HepG2 (cell line): ENCODE results near the gene LDLRAD4. TPM values are rescaled to one million over a fixed set of nuclear protein-coding genes. Genes with fewer than 3 reads are reported as not detected.

Source experiments
- ARID3A ChIP-seq: IDR thresholded peaks from 2 replicates; pipeline ENCODE4 v1.6.1; 2012; ENCODE audit warnings: low read depth, low read length, improper control_type of control experiment
- ATF1 ChIP-seq: IDR thresholded peaks from 2 replicates; pipeline ENCODE4 v1.6.1; 2016; ENCODE audit warnings: mild to moderate bottlenecking, control low read depth
- CHD4 ChIP-seq: fragments of 200-600 bp; sonication (generic); IDR thresholded peaks from 2 replicates; pipeline ENCODE4 v1.7.0; 2017; ENCODE audit warnings: mild to moderate bottlenecking, low read length, borderline replicate concordance
- EED ChIP-seq: sonication (generic); formaldehyde crosslinking; IDR thresholded peaks from 2 replicates; pipeline ENCODE4 v1.5.0; 2020; ENCODE audit warnings: mild to moderate bottlenecking, missing genetic modification reagents
- GATAD1 ChIP-seq: IDR thresholded peaks from 2 replicates; pipeline ENCODE4 v1.6.1; 2016; ENCODE audit warnings: missing genetic modification reagents, missing compliant biosample characterization
- HNRNPH1 ChIP-seq: fragments of 200-400 bp; formaldehyde crosslinking; optimal IDR thresholded peaks from 2 replicates; pipeline ENCODE3; 2017; ENCODE audit warnings: mild to moderate bottlenecking, low read depth, low read length
- HNRNPL ChIP-seq: fragments of 200-400 bp; formaldehyde crosslinking; IDR thresholded peaks from 2 replicates; pipeline ENCODE4 v1.6.1; 2017; ENCODE audit warnings: mild to moderate bottlenecking, low read depth, low read length
- KAT7 ChIP-seq: IDR thresholded peaks from 2 replicates; pipeline ENCODE4 v1.6.1; 2018; ENCODE audit warnings: borderline replicate concordance, missing compliant biosample characterization
- KDM3A ChIP-seq: IDR thresholded peaks from 2 replicates; pipeline ENCODE4 v1.6.1; 2018; ENCODE audit warnings: low read depth, missing compliant biosample characterization
- MED1 ChIP-seq: sonication (generic); formaldehyde crosslinking; IDR thresholded peaks from 2 replicates; pipeline ENCODE4 v1.4.0; 2020; ENCODE audit warnings: missing genetic modification reagents
- MTA3 ChIP-seq: sonication (generic); formaldehyde crosslinking; IDR thresholded peaks from 2 replicates; pipeline ENCODE4 v1.4.0; 2020; ENCODE audit warnings: missing genetic modification reagents
- RAD51 ChIP-seq: fragments of 450-650 bp; IDR thresholded peaks from 2 replicates; pipeline ENCODE4 v1.6.1; 2016; ENCODE audit warnings: borderline replicate concordance
- RBFOX2 ChIP-seq: fragments of 200-400 bp; formaldehyde crosslinking; IDR thresholded peaks from 2 replicates; pipeline ENCODE4 v1.6.1; 2017; ENCODE audit warnings: low read depth, mild to moderate bottlenecking, low read length
- SAFB2 ChIP-seq: sonication (generic); formaldehyde crosslinking; IDR thresholded peaks from 2 replicates; pipeline ENCODE4 v1.5.1; 2020; ENCODE audit warnings: missing genetic modification reagents, low read depth, mild to moderate bottlenecking, borderline replicate concordance
- STAT6 ChIP-seq: sonication (generic); formaldehyde crosslinking; IDR thresholded peaks from 2 replicates; pipeline ENCODE4 v1.4.0; 2020; ENCODE audit warnings: missing genetic modification reagents, mild to moderate bottlenecking, borderline replicate concordance
- TARDBP ChIP-seq: sonication (generic); formaldehyde crosslinking; IDR thresholded peaks from 2 replicates; pipeline ENCODE4 v1.8.0; 2022; ENCODE audit warnings: mild to moderate bottlenecking, missing genetic modification reagents
- TCF7 ChIP-seq: sonication (generic); IDR thresholded peaks from 2 replicates; pipeline ENCODE4 v1.6.1; 2016; ENCODE audit warnings: antibody characterized with exemption, low read depth
- ZBTB3 ChIP-seq: sonication (generic); formaldehyde crosslinking; IDR thresholded peaks from 2 replicates; pipeline ENCODE4 v1.4.0; 2020; ENCODE audit warnings: low read depth, mild to moderate bottlenecking, moderate library complexity, missing genetic modification reagents, borderline replicate concordance
- ZNF264 ChIP-seq: sonication (generic); formaldehyde crosslinking; IDR thresholded peaks from 2 replicates; pipeline ENCODE4 v1.4.0; 2020; ENCODE audit warnings: missing genetic modification reagents
- ZNF333 ChIP-seq: sonication (generic); formaldehyde crosslinking; IDR thresholded peaks from 2 replicates; pipeline ENCODE4 v1.4.0; 2020; ENCODE audit warnings: mild to moderate bottlenecking, missing genetic modification reagents, borderline replicate concordance
- ZNF563 ChIP-seq: sonication (generic); formaldehyde crosslinking; IDR thresholded peaks from 2 replicates; pipeline ENCODE4 v1.8.0; 2022; ENCODE audit warnings: mild to moderate bottlenecking, moderate library complexity, missing genetic modification reagents
- ZNF572 ChIP-seq: sonication (generic); formaldehyde crosslinking; IDR thresholded peaks from 2 replicates; pipeline ENCODE4 v1.5.1; 2020; ENCODE audit warnings: mild to moderate bottlenecking, missing genetic modification reagents
- ZNF761 ChIP-seq: sonication (generic); formaldehyde crosslinking; conservative IDR thresholded peaks from 2 replicates; pipeline ENCODE4 v1.4.0; 2020; ENCODE audit warnings: mild to moderate bottlenecking, missing genetic modification reagents
- ZSCAN9 ChIP-seq: IDR thresholded peaks from 2 replicates; pipeline ENCODE4 v1.6.1; 2016; ENCODE audit warnings: borderline replicate concordance
- polyA plus RNA-seq, 8 experiments: library from polyadenylated mRNA; depleted of rRNA in 3 of 8; stranded (reverse) in 7 of 8; unstranded in 1 of 8; fragments of >200 nt; fragmentation: Illumina TruSeq in 4 of 8; extraction: Trizol in 4 of 8; gene quantifications; 2 replicates each; pipeline versions ENCODE4 v1.2.1 to v1.2.3, GENCODE V29; 2011 to 2016; ENCODE audit warnings: low read depth in 4 of 8, missing spikeins in 1 of 8, mixed read lengths in 1 of 8; ENCODE audit not compliant: insufficient read depth in 1 of 8
- total RNA-seq, 5 experiments: library from RNA; depleted of rRNA; stranded (reverse); fragments of >200 nt; fragmentation: Illumina TruSeq; extraction: Trizol; gene quantifications; 2 replicates each; pipeline ENCODE4 v1.2.3, GENCODE V29; 2016; ENCODE audit warnings: low read depth in 1 of 5
- TF ChIP-seq, protein P1 (sequence below): sonication (generic); formaldehyde crosslinking; IDR thresholded peaks from 2 replicates; pipeline ENCODE4 v1.5.1; 2020; ENCODE audit warnings: missing genetic modification reagents, mild to moderate bottlenecking, borderline replicate concordance

The LDLRAD4 gene
- total and polyA plus RNA-seq, 2 of the 13 experiments (the other 11 are each of a cell fraction or from before 2014, with no cell fraction given): 13.6 to 20.9 TPM

- TF ChIP-seq STAT6 (CRISPR knock-in tag): peak; percentile 80; the same call in 1 of the 2 replicates
- TF ChIP-seq ZNF264 (CRISPR knock-in tag): peak; percentile 81
- TF ChIP-seq TCF7: peak; percentile 96
- no peak for TF ChIP-seq ZNF572 (CRISPR knock-in tag)
- peak; percentile 70; the same call in 1 of the 2 replicates for TF ChIP-seq ZNF761 (CRISPR knock-in tag)
- TF ChIP-seq HNRNPH1: no peak
- no peak for TF ChIP-seq ZBTB3 (CRISPR knock-in tag)
- no peak for TF ChIP-seq MTA3 (CRISPR knock-in tag)
- TF ChIP-seq, protein P1, sequence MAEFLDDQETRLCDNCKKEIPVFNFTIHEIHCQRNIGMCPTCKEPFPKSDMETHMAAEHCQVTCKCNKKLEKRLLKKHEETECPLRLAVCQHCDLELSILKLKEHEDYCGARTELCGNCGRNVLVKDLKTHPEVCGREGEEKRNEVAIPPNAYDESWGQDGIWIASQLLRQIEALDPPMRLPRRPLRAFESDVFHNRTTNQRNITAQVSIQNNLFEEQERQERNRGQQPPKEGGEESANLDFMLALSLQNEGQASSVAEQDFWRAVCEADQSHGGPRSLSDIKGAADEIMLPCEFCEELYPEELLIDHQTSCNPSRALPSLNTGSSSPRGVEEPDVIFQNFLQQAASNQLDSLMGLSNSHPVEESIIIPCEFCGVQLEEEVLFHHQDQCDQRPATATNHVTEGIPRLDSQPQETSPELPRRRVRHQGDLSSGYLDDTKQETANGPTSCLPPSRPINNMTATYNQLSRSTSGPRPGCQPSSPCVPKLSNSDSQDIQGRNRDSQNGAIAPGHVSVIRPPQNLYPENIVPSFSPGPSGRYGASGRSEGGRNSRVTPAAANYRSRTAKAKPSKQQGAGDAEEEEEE (CRISPR knock-in tag): peak; percentile 52; the same call in 1 of the 2 replicates
- peak; percentile 75; the same call in 1 of the 2 replicates for TF ChIP-seq ZNF563 (CRISPR knock-in tag)
- no peak for TF ChIP-seq ZNF333 (CRISPR knock-in tag)
- no peak for TF ChIP-seq ATF1 (CRISPR knock-in tag)
- peak; percentile 95 for TF ChIP-seq MED1 (CRISPR knock-in tag)
- TF ChIP-seq ZSCAN9: no peak
- peak; percentile 48; the same call in 1 of the 2 replicates for TF ChIP-seq KAT7 (CRISPR knock-in tag)
- TF ChIP-seq ARID3A: peak; percentile 96
- no peak for TF ChIP-seq EED
- no peak for TF ChIP-seq KDM3A
- TF ChIP-seq RAD51: no peak
- no peak; the same call in 1 of the 2 replicates for TF ChIP-seq TARDBP
- TF ChIP-seq RBFOX2: no peak
- 0 out of 2 replicates have a peak, but pooled peaks have one; percentile 35 for TF ChIP-seq GATAD1 (CRISPR knock-in tag)
- TF ChIP-seq CHD4: peak; percentile 98
- no peak for TF ChIP-seq HNRNPL
- peak; percentile 72; the same call in 1 of the 2 replicates for TF ChIP-seq SAFB2 (CRISPR knock-in tag)
These were observed 323.3 kb downstream of the LDLRAD4 start (continued) for GRCh38 chr18:13541621-13542519.
